ENCODE measurements around the gene EFCAB6. TPM values are rescaled to one million over a fixed set of nuclear protein-coding genes. Genes with fewer than 3 reads are reported as not detected.

Gene EFCAB6
- total and polyA plus RNA-seq, 9 of the 15 experiments (the other 6 are each of a cell fraction or from before 2014, with no cell fraction given): 0.06 TPM; not detected in 8

- no peak for TF ChIP-seq TFE3 (CRISPR knock-in tag; IDR thresholded peaks at IDR 0.05)
- no peak for TF ChIP-seq BRF1 (IDR thresholded peaks at IDR 0.05; ENCODE audit: borderline replicate concordance, extremely low read depth, insufficient read length)
- no peak for TF ChIP-seq NELFE (IDR thresholded peaks at IDR 0.05; ENCODE audit: insufficient read depth, insufficient read length)
- TF ChIP-seq RBFOX2 (IDR thresholded peaks at IDR 0.05; ENCODE audit: low read depth, low read length): no peak
- no peak for TF ChIP-seq ZNF263 (CRISPR knock-in tag; IDR thresholded peaks at IDR 0.05; ENCODE audit: borderline replicate concordance)
- TF ChIP-seq ZNF253 (CRISPR knock-in tag; conservative IDR thresholded peaks at IDR 0.05): no peak
- TF ChIP-seq KDM5B (IDR thresholded peaks at IDR 0.05; ENCODE audit: insufficient replicate concordance, low read depth, low read length): no peak
- no peak for TF ChIP-seq POLR3A (IDR thresholded peaks at IDR 0.05; ENCODE audit: borderline replicate concordance, extremely low read depth, insufficient read depth, insufficient read length)
- TF ChIP-seq PRMT5 (CRISPR knock-in tag; IDR thresholded peaks at IDR 0.05): no peak
- TF ChIP-seq SP1 (CRISPR knock-in tag; IDR thresholded peaks at IDR 0.05): no peak
Measured at GRCh38 chr22:43750751-43751150, 61.4 kb downstream of the EFCAB6 start (continued).

- ChIA-PET CTCF (ENCODE audit: low intra/inter-chr PET ratio) (no interaction called here), POLR2A (interaction anchor here (0.6 kb wide), 1 partner anchor 929 kb away, joined by 3 read pairs; no protein-coding TSS in a partner anchor)
- H2AFZ ChIP-seq (ENCODE audit: low read depth, low read length): no peak overlapping the region
- WGBS (ENCODE audit: insufficient coverage, low coverage, missing lambda C conversion rate): 2% methylated on average over 14 of the region's 15 CpGs
- ATAC-seq: no peak
- intact Hi-C loops (cut with micrococcal nuclease) (no loop called here), in situ Hi-C loops (cut with MboI) (no loop called here)
- BruUV-seq (replicated peaks): no TSS peak
- no peak overlapping the region for H3K27ac ChIP-seq (ENCODE audit: extremely low read depth, low read depth, low read length)
- no peak for DNase-seq (ENCODE audit: extremely low read depth in 1 of 4, low spot score in 3 of 4)
- peaks cover 0 to 14% of the 10 kb centered on the region in 2 experiments; a peak in 3 of 5 replicates for H3K27me3 ChIP-seq (ENCODE audit: control insufficient read depth in 2 of 2, insufficient read depth in 2 of 2, low read length in 2 of 2)
- H3K4me1 ChIP-seq (replicated peaks in 1 of 2; ENCODE audit: control insufficient read depth in 2 of 2, insufficient read depth in 2 of 2, low read length in 2 of 2): no peaks in the 10 kb centered on the region
- no peak for FAIRE-seq
- H4K20me1 ChIP-seq (replicated peaks; ENCODE audit: control insufficient read depth, insufficient read depth, low read length): no peaks in the 10 kb centered on the region
- no peaks in the 10 kb centered on the region for H3K9me3 ChIP-seq (replicated peaks; ENCODE audit: control insufficient read depth, insufficient read depth, low read depth, low read length)
- H3K9ac ChIP-seq (ENCODE audit: insufficient read depth in 1 of 2, low read depth in 2 of 2, low read length in 2 of 2): no peak overlapping the region
- no peaks in the 10 kb centered on the region for H3K36me3 ChIP-seq (ENCODE audit: control insufficient read depth, insufficient read depth, low read length)
- no peak overlapping the region for H3K4me2 ChIP-seq (ENCODE audit: insufficient read depth, low read length)
- no peaks in the 10 kb centered on the region for H3K79me2 ChIP-seq (ENCODE audit: control insufficient read depth, insufficient read depth, low read length)
- H3K4me3 ChIP-seq: no peak overlapping the region
- no peaks in the 10 kb centered on the region for H3K9me1 ChIP-seq (ENCODE audit: control insufficient read depth, insufficient read depth, low read length)
- TF ChIP-seq ZHX1 (conservative IDR thresholded peaks at IDR 0.05; ENCODE audit: low read length): no peak
- TF ChIP-seq TEAD1 (CRISPR knock-in tag; IDR thresholded peaks at IDR 0.05): no peak
- TF ChIP-seq POU5F1 (IDR thresholded peaks at IDR 0.05; ENCODE audit: borderline replicate concordance, low read depth, low read length, partially characterized antibody): no peak
- no peak for TF ChIP-seq HIVEP1 (CRISPR knock-in tag; IDR thresholded peaks at IDR 0.05)
- no peak for TF ChIP-seq FOXA1 (IDR thresholded peaks at IDR 0.05; ENCODE audit: borderline replicate concordance)
- no peak for TF ChIP-seq GTF2A2 (tag; IDR thresholded peaks at IDR 0.05)
- TF ChIP-seq MAFK (IDR thresholded peaks at IDR 0.05; ENCODE audit: low read length): no peak
- no peak for TF ChIP-seq YBX1 (IDR thresholded peaks at IDR 0.05)
- TF ChIP-seq ZNF23 (CRISPR knock-in tag; IDR thresholded peaks at IDR 0.05): no peak
- no peak for TF ChIP-seq HCFC1 (IDR thresholded peaks at IDR 0.05; ENCODE audit: low read depth, low read length)
Measured at GRCh38 chr22:43749473-43749872, 62.6 kb downstream of the EFCAB6 start.

Data from K562 (cell line).